ENCODE results near the gene PRR12. TPM values are rescaled to one million over a fixed set of nuclear protein-coding genes. Genes with fewer than 3 reads are reported as not detected.

PRR12 gene
- total and polyA plus RNA-seq, 9 of the 15 experiments (the other 6 are each of a cell fraction or from before 2014, with no cell fraction given) = 0.01 to 21.1 (median 0.98) TPM

DNA sequence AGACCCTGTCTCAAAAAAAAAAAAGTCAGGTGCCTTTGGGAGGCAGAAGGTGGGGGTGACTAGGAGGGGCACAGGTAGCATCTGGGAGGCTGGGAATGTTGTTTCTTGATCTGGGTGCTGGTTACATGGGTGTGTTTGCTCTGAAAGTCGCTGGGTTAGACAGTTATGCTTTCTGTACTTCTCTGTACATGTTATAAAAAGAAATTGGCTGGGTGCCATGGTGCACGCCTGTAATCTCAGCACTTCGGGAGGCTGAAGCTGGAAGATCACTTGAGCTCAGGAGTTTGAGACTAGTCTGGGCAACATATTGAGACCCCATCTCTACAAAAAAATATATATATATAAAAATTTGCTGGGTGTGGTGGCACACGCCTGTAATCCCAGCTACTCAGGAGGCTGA is 25.7 kb upstream of the PRR12 start (continued):
- TF ChIP-seq PRDM10 (IDR thresholded peaks at IDR 0.05; ENCODE audit: partially characterized antibody) (no peak), TAF15 (IDR thresholded peaks at IDR 0.05; ENCODE audit: low read depth, low read length) (no peak)
- TF ChIP-seq, protein P1, sequence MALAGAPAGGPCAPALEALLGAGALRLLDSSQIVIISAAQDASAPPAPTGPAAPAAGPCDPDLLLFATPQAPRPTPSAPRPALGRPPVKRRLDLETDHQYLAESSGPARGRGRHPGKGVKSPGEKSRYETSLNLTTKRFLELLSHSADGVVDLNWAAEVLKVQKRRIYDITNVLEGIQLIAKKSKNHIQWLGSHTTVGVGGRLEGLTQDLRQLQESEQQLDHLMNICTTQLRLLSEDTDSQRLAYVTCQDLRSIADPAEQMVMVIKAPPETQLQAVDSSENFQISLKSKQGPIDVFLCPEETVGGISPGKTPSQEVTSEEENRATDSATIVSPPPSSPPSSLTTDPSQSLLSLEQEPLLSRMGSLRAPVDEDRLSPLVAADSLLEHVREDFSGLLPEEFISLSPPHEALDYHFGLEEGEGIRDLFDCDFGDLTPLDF (CRISPR knock-in tag; IDR thresholded peaks at IDR 0.05) = no peak

DNA sequence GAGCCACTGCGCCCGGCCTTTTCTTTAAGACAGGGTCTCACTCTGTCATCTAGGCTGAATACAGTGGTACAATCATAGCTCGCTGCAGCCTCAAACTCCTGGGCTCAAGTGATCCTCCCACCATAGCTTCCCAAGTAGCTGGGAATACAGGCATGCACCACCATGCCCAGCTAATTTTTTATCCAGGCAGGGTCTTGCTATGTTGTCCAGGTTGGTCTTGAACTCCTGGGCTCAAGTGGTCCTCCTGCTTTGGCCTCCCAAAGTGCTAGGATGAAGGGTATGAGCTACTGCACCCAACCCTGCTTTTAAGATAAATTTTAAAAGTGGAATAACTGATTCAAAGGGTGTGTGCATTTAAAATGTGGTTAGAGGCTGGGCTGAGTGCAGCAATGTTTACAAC is 24.7 kb upstream of the PRR12 start:
- no TSS peak for BruUV-seq (replicated peaks)
- H3K9me1 ChIP-seq (ENCODE audit: control insufficient read depth, insufficient read depth, low read length) = peaks cover 3% of the 10 kb centered on the region
- in situ Hi-C loops (cut with MboI) = loop anchor here (5.0 kb wide), 1 partner anchor 59 kb away; no protein-coding TSS in a partner anchor

More for the DNA sequence above, 24.7 kb upstream of the PRR12 start:
- no peak overlapping the region for H2AFZ ChIP-seq (ENCODE audit: low read depth, low read length)
- H3K36me3 ChIP-seq (ENCODE audit: control insufficient read depth, insufficient read depth, low read length) = peaks cover 19% of the 10 kb centered on the region
- 100% methylated on average over 3 of the region's 3 CpGs for WGBS (ENCODE audit: insufficient coverage, low coverage, missing lambda C conversion rate)
- no peak overlapping the region for H3K27ac ChIP-seq (ENCODE audit: extremely low read depth, low read depth, low read length)
- H3K9me3 ChIP-seq (replicated peaks; ENCODE audit: control insufficient read depth, insufficient read depth, low read depth, low read length) = no peaks in the 10 kb centered on the region
- intact Hi-C loops (cut with micrococcal nuclease) = no loop called here
- ChIA-PET POLR2A (interaction anchor here (0.9 kb wide), 1 partner anchor 110 kb away, joined by 3 read pairs; no protein-coding TSS in a partner anchor), CTCF (ENCODE audit: low intra/inter-chr PET ratio) (no interaction called here)
- H3K4me3 ChIP-seq = no peak overlapping the region
- H4K20me1 ChIP-seq (replicated peaks; ENCODE audit: control insufficient read depth, insufficient read depth, low read length) = peaks cover 3% of the 10 kb centered on the region; the same call in 1 of the 2 replicates
- no peak overlapping the region for H3K9ac ChIP-seq (ENCODE audit: insufficient read depth in 1 of 2, low read depth in 2 of 2, low read length in 2 of 2)
- peaks cover 62% of the 10 kb centered on the region for H3K79me2 ChIP-seq (ENCODE audit: control insufficient read depth, insufficient read depth, low read length)
- H3K4me2 ChIP-seq (ENCODE audit: insufficient read depth, low read length) = no peak overlapping the region
- H3K27me3 ChIP-seq (ENCODE audit: control insufficient read depth in 2 of 2, insufficient read depth in 2 of 2, low read length in 2 of 2) = no peaks in the 10 kb centered on the region
- no peak for ATAC-seq
- TF ChIP-seq, protein P2, sequence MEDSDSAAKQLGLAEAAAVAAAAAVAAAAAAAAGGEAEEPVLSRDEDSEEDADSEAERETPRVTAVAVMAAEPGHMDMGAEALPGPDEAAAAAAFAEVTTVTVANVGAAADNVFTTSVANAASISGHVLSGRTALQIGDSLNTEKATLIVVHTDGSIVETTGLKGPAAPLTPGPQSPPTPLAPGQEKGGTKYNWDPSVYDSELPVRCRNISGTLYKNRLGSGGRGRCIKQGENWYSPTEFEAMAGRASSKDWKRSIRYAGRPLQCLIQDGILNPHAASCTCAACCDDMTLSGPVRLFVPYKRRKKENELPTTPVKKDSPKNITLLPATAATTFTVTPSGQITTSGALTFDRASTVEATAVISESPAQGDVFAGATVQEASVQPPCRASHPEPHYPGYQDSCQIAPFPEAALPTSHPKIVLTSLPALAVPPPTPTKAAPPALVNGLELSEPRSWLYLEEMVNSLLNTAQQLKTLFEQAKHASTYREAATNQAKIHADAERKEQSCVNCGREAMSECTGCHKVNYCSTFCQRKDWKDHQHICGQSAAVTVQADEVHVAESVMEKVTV (CRISPR knock-in tag; IDR thresholded peaks at IDR 0.05) = no peak
- peak; percentile 60 for TF ChIP-seq ZNF121 (CRISPR knock-in tag; conservative IDR thresholded peaks at IDR 0.05)
- no peak for DNase-seq (ENCODE audit: extremely low read depth in 1 of 4, low spot score in 3 of 4)
- no peak for FAIRE-seq
- H3K4me1 ChIP-seq (replicated peaks in 1 of 2; ENCODE audit: control insufficient read depth in 2 of 2, insufficient read depth in 2 of 2, low read length in 2 of 2) = peaks cover 14 to 15% of the 10 kb centered on the region in 2 experiments

Data from K562 (cell line).